ENCODE measurements around the gene KYNU. TPM values are rescaled to one million over a fixed set of nuclear protein-coding genes. Genes with fewer than 3 reads are reported as not detected.

KYNU gene
- total RNA-seq, 6 experiments from 2014 or later = 0.17 to 0.63 (median 0.34) TPM; not detected in 1

DNA sequence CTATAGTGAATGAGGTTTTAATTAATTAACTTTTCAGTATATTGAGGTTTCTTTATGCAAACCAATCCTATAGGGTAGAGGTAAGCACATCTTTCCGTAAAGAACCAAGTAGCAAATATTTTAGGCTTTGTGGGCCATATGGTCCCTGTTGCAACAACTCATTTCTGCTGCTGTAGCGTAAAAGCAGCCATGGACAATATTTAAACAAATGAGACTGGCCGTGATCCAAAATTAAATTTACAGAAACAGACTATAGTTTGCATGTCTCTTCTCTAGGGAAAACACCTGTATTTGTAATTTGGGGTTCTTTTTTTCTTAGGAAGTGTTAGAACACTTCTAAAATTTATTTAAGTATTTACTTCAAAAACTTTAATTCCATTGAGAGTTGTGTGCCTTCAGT lies 104.3 kb downstream of the KYNU start:
- Mint-ChIP-seq H3K27ac (no peak overlapping the region), H3K4me1 (ENCODE audit: low read depth) (no peaks in the 10 kb centered on the region), H3K9me3 (no peaks in the 10 kb centered on the region), H3K4me3 (no peak overlapping the region), H3K36me3 (ENCODE audit: low read depth) (no peaks in the 10 kb centered on the region), H3K27me3 (ENCODE audit: insufficient read depth) (no peaks in the 10 kb centered on the region)
- DNase-seq = no peak
- TF ChIP-seq, protein P1, sequence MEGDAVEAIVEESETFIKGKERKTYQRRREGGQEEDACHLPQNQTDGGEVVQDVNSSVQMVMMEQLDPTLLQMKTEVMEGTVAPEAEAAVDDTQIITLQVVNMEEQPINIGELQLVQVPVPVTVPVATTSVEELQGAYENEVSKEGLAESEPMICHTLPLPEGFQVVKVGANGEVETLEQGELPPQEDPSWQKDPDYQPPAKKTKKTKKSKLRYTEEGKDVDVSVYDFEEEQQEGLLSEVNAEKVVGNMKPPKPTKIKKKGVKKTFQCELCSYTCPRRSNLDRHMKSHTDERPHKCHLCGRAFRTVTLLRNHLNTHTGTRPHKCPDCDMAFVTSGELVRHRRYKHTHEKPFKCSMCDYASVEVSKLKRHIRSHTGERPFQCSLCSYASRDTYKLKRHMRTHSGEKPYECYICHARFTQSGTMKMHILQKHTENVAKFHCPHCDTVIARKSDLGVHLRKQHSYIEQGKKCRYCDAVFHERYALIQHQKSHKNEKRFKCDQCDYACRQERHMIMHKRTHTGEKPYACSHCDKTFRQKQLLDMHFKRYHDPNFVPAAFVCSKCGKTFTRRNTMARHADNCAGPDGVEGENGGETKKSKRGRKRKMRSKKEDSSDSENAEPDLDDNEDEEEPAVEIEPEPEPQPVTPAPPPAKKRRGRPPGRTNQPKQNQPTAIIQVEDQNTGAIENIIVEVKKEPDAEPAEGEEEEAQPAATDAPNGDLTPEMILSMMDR (IDR thresholded peaks at IDR 0.05) = no peak

DNA sequence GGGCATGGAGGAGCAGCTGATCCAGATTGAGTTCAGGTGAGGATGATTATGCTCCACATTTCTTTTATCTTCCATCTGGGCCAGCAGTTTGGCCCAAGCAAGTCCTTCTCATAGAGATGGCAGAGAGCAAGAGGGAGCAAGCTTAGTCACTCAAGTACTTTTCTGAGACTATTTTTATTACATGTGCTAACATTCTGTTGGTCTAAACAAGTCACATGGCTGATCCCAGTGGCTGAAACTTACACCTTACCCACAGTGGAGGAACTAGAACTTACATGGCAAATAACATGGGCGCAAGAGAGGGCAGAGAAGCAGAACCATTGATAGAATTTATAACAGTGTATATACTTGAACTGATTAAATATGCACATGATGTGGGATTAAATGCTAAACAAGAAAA lies 105.7 kb downstream of the KYNU start:
- TF ChIP-seq, protein P1 (IDR thresholded peaks at IDR 0.05) = no peak
- H3K27me3 Mint-ChIP-seq (ENCODE audit: insufficient read depth) = no peaks in the 10 kb centered on the region
- no peaks in the 10 kb centered on the region for H3K9me3 Mint-ChIP-seq
- no peak overlapping the region for H3K27ac Mint-ChIP-seq
- H3K36me3 Mint-ChIP-seq (ENCODE audit: low read depth) = no peaks in the 10 kb centered on the region
- no peak overlapping the region for H3K4me3 Mint-ChIP-seq
- H3K4me1 Mint-ChIP-seq (ENCODE audit: low read depth) = no peaks in the 10 kb centered on the region
- DNase-seq = no peak

DNA sequence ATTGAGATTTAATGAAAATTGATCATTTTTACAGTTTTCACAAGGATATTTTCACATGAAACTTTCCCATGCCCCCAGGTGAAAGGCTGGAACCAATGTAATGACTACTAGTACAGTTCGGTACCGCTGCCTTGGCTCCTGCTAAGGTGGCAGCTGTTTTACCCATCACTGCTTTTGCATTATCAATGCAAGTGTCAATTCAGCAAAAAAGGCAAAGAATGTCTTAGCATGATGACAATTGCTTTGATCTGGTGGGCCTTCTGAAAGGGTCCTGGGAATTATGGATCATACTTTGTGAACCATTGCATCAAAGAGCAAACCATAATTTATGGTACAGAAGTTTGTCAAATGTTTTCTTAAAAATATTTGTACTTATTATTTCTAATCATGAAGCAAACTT lies 107.2 kb downstream of the KYNU start:
- TF ChIP-seq, protein P1 (IDR thresholded peaks at IDR 0.05) = no peak
- no peak for DNase-seq
- Mint-ChIP-seq H3K27ac (no peak overlapping the region), H3K36me3 (ENCODE audit: low read depth) (no peaks in the 10 kb centered on the region), H3K27me3 (ENCODE audit: insufficient read depth) (no peaks in the 10 kb centered on the region), H3K4me1 (ENCODE audit: low read depth) (no peaks in the 10 kb centered on the region), H3K9me3 (no peaks in the 10 kb centered on the region), H3K4me3 (no peak overlapping the region)

DNA sequence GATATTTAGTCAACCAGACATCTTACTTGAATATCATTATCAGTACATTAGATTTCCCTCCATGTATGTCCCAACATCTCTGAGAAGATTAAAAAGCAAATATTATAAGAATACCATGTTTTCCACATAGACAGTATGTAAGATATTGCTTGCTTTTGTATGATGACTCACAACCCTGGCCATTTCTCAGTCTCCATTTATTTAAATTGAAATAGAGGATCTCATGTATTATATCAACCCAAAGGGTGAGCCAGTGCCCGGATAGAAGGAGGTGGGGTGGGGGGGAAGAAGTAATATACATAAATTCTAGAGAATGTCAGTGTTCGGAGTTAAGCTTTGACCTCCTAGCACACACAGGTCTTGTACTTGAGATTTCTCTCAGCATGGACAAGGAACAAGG lies 109.6 kb downstream of the KYNU start:
- no peaks in the 10 kb centered on the region for H3K36me3 Mint-ChIP-seq (ENCODE audit: low read depth)
- no peaks in the 10 kb centered on the region for H3K4me1 Mint-ChIP-seq (ENCODE audit: low read depth)
- TF ChIP-seq, protein P1 (IDR thresholded peaks at IDR 0.05) = no peak
- no peak overlapping the region for H3K27ac Mint-ChIP-seq
- H3K9me3 Mint-ChIP-seq = no peaks in the 10 kb centered on the region
- DNase-seq = no peak
- H3K4me3 Mint-ChIP-seq = no peak overlapping the region
- no peaks in the 10 kb centered on the region for H3K27me3 Mint-ChIP-seq (ENCODE audit: insufficient read depth)

DNA sequence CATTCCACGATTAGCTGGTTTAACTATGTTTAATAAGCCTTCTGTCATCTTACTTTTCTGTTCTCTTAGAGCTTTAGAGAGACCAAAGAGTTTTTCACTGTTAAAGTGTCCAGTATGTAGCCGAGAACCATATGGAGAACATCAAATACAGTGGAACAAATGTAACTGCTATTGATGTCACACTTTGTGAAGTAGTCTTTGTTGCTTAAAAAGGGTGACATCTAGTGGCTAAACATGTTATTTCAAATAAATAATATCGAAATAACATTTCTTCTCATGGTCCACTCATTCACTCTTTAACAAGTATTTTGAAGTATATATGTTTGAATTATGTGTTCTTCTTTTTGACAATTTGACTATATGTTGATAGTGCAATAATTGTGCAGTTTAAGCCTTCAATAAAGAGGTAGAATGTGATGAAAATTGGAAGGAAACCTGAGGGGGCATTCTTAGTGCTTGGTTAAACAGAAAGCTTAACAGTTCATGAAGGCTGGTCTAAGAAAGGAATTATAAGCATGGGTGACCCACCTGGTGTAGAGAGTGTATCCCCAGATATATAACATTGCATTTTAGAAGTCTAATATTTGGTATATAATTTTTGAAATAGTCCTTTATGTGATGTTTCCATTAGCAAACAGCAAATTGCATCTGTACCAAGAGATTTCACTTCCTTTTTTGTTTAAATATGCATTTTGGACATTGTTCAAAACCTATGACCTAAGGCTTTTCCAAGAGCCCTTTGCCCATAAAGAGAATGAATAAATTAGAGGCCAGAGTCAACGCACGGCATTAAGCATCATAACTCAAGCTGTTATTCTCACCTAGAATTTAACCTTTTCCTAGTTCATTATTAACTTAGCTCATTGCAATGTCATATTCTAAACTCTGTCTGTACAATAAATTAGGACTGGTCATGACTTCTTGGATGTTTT lies 112.1 kb downstream of the KYNU start:
- peak; percentile 30 for DNase-seq
- no peaks in the 10 kb centered on the region for H3K9me3 Mint-ChIP-seq
- TF ChIP-seq, protein P1 (IDR thresholded peaks at IDR 0.05) = peak; percentile 84
- no peak overlapping the region for H3K27ac Mint-ChIP-seq
- no peak overlapping the region for H3K4me3 Mint-ChIP-seq
- H3K36me3 Mint-ChIP-seq (ENCODE audit: low read depth) = no peaks in the 10 kb centered on the region
- H3K27me3 Mint-ChIP-seq (ENCODE audit: insufficient read depth) = no peaks in the 10 kb centered on the region
- no peaks in the 10 kb centered on the region for H3K4me1 Mint-ChIP-seq (ENCODE audit: low read depth)

Measured in HFFc6 (cell line).